ENCODE measurements around the gene FBN3. TPM values are rescaled to one million over a fixed set of nuclear protein-coding genes. Genes with fewer than 3 reads are reported as not detected.

Gene FBN3
- polyA plus RNA-seq, 10 donors, result 5.9 to 17.6 (median 9.7) TPM

DNA sequence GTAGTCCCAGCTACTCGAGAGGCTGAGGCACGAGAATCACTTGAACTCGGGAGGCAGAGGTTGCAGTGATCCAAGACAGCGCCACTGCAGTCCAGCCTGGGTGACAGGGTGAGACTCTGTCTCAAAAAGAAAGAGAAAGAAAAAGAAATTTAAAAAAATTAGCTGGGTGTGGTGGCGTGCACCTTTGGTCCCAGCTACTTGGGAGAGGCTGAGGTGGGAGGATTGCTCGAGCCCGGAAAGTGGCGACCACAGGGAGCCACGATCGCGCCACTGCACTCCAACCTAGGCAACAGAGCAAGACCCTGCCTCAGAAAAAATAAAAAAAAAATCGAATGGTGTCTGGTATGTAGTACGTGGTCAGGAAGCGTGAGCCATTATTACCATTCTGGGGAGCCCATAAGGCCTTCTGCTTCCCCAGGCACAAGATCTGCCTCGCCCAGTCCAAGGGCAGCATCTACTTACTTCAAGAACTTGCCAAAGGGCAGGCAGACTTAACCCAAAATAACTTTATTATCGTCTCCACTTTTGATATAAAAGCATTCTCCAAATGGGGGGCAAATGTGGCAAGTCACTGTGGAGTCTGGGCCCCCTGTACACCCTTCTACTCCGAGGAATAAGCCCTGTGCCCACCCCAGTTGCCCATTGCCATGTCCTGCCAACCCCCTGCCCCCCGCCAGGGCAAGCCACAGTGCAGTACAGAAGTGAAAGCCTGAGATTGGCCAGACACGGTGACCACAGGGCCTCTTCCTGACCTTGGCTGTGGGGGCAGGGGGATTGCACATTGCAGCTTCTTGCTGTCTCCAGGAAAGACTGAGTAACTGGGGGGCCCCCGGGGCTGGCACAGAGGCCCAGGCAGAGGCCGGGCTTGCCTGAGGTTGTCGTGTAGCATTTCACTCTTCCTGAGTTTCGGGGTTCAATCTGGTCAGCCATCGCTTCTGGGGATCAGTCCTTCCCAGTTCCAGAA lies 84.2 kb downstream of the FBN3 start:
- no peak for DNase-seq

DNA sequence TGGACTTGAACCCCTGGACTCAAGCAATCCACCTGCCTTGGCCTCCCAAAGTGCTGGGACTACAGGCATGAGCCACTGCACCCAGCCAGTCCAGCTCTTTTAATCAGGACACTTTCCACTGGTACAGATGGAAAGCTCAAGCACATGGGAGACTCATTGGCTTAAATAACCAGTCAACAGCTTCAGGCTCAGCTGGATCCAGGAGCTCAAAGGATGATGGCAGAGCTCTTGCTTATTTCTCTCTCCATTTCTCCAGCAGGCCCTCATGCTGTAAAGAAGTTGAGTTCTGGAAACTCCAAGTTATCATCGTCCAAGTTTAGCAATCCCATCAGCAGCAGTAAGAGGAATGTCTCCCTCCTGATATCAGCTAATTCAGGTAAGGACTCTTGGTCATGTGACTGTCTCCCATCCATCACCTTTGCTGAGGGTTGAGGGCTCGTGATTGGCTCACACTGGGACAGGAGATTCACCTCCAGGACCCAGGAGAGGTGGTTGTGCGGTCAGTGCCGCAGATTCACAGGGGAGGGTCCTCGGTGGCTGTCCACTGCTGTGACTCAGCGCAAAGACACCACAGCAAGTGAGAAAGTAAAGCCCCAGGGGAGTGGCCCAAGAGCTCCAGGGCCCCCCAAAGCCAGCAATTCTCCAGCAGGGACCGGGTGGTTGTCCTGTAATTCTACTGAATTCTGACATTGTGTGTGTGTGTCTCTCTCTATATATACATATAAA lies 91.7 kb downstream of the FBN3 start:
- DNase-seq, result no peak

DNA sequence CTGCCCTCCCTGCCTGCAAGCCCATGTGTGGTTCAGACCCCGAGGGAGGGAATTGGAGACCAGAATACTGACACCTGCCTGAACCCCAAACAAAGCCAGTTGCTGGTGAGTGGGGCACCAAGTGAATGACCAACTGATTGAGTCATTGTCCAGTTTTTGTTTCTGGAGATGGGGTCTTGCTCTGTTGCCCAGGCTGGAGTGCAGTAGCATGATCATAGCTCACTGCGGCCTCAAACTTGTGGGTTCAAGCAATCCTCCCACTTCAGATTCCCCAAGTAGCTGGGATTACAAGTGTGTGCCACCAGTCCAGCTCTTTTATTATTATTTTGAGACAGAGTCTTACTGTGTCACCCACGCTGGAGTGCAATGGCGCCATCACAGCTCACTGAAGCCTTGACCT lies 92.9 kb downstream of the FBN3 start:
- no peak for DNase-seq

DNA sequence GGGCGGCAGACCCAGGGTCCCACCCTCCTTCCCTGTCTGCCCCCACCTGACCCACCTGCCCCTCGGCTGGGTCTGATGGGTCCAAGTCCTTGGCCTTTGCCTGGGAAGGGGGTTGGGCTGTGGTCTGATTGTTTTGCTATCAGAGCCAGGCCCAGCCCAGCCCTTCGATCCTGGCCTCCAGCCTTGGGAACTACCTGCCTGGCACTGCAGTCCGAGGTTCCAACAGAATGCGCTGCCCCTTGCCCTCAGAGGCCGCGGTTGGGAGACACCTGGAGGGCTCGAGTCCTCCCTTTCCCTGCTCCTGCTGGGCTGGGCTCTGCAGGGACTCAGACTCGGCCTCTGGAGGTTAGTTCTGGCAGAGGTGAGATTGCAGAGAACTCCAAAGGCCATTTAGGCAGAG lies 95.2 kb downstream of the FBN3 start:
- DNase-seq, result no peak

DNA sequence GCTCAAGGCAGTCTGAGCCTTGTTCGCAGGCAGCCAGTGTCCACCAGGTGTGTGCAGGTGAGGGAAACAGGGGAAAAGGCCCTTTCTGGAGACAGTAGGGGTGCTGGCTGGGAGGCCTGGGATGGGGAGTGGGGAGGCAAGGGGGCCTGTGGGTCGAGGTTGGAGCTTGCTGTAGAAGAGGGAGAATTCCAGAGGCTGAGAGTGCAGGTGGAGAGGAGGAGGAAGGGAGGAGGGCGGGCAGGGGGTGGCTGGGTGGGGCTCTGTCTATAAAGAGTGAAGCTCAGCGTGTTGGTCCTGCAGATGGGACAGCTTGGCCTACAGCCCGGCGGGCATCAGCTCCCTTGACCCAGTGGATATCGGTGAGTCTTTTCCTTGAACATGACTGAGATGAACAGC lies 96.9 kb downstream of the FBN3 start, which contains the start of gene CCL25:
CCL25 (plus strand) TSS at position 297 of the 396 bp plus-strand sequence. CDS start 290 bp downstream, outside the sequence.
- no peak for DNase-seq

DNA sequence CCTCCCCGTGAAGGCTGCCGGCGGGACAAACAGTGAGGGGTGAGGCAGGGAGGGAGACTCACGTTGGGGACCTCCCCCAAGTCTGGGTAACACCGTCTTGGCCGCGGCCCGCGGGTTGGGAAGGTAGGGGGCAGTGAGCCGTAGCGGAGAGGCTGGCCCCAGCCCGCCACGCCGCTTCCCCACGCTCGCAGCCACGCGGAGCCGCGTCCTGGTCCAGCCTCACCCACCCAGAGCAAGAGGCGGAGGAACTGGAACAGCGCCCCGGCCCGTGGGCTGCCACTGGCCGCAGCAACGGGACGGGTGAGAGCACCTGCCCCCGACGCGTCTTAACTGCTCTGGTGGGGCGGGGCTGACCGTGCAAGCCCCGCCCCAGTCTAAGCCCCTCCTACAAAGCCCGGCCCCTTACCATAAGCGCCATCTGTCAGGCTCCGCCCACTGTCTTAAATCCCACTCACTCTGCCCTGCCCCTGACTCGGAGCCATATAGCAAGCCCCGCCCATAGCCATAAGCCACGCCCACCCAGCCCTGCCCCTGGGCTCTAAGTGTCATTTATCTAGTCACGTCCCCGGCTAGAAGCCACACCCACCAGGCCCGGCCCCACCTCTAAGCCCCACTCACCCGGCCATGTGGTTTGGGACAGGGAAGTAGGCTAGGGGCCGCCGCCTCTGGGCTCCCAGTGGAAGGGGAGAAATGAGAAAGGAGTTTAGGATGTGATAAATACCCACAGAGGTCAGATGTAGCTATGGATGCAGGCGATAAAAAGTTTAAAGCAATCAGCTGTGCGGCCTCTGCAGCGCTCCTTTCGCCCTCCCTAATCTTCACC lies 98.9 kb downstream of the FBN3 start:
- DNase-seq, result peak; percentile 76 to 89 (median 82)

DNA sequence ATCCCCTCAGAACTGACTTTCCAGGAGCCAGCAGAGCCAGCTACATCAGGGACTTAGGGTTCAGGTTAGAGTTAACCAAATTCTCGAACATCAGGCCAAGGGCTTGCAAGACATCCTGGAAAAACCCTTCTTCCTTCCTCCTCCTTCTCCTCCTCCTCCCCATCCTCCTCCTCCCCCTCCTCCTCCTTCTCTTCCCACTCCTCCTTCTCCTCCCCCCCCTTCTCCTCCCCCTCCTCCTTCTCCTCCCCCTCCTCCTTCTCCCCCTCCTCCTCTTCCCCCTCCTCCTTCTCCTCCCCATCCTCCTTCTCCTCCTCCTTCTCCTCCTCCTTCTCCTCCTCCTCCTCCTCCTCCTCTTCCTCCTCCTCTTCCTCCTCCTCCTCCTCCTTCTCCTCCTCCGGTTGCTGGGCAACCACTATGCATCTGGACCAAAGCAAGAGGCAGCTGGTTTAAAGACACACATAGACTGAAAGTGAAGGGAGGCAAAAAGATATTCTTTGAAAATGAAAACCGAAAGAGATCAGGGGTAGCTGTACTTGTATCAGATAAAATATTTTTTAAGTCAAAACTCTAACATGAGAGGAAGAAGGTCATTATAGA lies 102.7 kb downstream of the FBN3 start:
- DNase-seq, result no peak

DNA sequence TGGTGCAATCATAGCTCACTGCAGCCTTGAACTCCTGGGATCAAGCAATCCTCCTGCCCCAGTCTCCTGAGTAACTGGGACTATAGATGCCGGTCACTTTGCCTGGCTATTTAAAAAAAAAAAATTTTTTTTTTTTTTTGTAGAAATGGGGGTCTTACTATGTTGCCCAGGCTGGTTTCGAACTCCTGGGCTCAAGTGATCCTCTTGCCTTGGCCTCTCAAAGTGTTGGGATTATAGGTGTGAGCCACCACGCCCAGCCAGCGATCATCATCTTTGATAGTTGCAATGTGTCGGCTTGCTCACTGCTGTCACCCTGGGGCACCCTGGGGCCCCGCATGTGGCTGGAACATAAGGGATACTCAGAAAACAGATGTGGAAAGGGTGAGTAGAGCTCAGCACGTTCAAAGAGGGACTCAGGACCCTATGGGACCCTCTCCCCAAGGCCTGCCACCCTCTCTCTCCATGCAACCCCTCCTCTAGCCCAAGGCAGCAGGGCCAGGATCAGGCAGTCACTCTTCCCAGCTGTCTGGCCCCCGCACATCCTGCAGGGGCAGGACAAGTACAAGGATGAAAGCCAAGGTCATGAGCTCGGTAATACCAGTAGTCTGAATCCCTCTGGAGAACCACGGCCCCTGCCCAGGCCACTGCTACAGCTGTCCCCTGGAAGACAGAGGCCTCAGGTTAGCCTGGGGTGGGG lies 103.4 kb downstream of the FBN3 start:
- no peak for DNase-seq

DNA sequence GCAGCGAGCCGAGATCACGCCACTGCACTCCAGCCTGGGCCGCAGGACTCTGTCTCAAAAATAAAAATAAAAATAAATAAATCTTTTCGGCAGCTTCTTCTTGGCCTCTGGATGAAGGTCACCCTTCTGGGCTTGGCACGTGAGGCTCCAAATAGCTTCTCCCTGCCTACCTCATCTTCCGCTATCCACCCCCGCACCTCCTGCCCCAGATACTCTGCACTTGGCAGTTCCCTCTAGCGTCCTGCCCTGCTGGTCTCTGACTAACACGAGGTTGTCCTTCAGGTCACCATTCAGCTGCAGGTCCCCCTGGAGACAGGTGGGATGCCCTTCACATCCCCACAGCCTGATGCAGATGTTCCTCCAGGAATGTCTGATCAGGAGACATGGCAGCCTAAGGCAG lies 105.4 kb downstream of the FBN3 start:
- no peak for DNase-seq

DNA sequence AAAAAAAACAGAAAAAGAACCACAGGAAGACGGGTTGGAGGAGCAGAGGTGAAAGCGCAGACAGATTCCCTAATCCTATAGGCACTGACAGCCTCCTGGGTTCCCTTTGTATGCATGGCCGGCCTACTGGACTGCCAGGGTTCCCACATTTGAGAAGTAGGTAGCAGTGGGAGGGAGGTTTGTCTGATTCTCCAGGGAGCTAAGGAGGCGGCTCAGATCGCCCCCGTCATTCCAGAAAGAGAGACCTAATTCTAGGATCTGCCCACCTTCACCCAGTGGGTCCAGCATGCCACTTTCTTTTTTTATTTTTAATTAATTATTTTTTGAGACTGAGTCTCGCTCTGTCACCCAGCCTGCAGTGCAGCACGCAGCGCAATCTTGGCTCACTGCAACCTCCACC lies 106.5 kb downstream of the FBN3 start:
- DNase-seq, result no peak

DNA sequence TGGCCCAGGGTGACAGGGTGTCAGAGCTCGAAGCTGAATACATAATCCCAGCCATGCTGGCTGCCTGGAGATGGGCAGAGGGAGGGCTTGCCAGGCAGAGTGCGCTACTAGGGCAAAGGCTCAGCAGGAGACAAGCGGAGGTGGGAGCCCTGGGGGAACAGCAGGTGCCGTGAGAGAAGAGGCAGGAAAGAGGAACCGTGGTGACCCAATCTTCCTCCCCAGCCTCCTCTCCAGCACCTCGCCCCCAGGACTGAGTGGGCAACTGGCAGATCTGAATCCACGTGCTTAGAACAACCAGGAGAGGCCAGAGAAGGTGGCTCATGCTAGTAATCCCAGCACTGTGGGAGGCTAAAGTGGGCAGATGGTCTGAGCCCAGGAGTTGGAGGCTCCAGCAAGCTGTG lies 107.9 kb downstream of the FBN3 start:
- no peak for DNase-seq

DNA sequence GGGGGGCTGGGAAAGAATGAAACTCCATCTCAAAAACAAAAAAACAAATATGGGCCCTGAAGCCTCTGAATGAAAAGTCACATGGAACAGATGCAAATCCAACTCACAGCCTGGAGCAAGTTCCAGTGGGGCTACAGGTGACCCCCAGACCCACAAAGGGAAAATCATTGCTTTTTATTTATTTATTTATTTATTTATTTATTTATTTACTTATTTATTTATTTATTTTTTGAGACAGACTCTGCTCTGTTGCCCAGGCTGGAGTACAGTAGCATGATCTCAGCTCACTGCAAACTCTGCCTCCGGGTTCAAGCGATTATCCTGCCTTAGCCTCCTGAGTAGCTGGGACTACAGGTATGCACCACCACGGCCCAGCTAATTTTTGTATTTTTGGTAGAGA lies 110.2 kb downstream of the FBN3 start:
- no peak for DNase-seq

DNA sequence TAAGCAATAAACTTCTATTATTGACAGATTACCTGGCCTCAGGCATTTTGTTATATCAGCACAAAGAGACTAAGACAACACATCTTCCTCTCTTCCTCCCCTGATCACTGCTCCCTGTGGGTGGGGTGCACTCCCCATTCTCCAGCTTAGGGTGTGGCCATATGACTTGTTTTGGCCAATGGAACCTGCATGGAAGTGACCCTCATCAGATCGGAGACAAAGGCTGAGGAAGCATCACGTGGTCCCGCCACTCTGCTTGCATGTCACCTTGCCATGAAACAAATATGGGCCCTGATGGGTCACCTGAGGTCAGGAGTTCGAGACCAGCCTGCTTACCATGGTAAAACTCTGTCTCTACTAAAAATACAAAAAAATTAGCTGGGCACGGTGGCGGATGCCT lies 110.6 kb downstream of the FBN3 start:
- DNase-seq, result no peak

DNA sequence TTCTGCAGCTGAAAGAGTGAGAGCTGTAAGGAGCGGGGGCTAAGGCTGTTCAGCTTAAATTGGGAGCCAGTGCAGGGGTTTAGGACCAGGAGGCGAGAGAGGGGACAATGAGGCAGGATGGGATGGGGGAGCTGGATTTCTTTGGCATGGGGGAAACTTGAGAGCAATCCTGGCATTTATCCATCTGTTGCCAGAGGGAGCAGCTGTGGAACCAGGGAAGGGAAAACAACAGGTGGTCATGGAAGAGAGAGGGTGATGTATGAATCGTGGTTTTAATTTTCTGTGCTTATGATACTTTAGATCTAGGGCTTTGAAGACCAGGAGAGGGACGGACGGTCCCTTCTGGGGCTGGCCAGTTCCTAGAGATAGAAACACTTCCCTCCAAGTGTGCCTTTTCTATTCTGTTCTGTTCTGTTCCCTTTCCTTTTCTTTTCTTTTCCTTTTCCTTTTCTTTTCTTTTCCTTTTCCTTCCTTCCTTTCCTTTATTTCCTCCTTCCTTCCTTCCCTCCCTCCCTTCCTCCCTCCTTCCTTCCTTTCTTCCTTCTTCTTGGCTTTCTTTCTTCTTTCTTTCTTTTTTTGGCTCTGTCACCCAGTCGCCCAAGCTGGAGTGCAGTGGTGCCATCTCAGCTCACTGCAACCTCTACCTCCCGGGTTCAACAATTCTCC lies 112.8 kb downstream of the FBN3 start:
- peak; percentile 49 to 77 (median 74) for DNase-seq

DNA sequence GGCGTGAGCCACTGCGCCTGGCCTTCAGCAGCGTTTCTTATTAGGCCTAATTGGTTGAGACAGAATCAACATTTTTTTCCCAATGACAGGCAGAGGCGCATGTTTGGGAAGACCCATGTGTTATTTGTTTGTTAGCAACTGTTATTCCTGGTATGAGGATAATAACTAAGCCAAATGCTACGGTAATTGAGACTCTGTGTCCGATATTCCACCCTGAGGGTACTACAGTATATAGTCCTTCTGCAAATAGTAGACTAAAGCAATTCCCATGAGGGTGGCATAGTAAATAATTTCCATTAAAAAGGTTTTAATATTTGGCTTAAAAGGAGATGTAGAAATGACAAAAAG lies 115.2 kb downstream of the FBN3 start:
- DNase-seq, result peak; percentile 39 to 62 (median 45)

DNA sequence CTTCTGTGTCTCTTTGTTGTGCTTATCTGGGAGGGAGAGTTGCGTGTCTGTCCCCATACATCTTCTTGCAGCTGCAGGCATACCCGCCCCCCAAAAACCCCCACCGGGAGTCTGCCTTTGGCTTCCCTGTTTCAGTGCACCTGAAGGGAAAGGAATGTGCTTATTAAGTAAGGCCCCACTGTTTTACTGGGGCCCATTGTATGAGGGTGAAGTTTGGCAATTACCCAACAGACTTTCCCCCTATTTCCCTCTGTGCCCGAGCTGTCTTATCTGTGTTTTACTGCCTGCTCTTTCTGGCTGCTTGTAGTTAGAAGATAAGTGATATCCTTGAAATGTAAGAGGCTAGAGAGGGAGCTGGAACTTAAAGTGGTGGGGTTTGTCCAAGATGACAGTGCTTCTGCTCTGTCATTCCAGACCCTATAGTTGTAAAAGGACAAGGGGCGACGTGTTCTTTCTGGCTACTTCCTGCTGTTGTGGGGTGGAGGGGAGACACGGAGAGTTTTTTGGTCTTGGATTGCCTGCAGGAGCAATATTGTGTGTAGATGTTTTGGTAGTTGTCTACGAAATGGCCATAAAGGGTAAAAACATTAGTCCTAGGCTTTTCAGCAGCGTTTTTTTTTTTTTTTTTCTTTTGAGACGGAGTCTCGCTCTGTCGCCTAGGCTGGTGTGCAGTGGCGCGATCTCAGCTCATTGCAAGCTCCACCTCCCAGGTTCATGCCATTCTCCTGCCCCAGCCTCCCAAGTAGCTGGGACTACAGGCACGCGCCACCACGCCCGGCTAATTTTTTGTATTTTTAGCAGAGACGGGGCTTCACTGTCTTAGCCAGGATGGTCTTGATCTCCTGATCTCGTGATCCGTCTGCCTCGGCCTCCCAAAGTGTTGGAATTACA lies 115.9 kb downstream of the FBN3 start:
- DNase-seq, result peak in 1 of 3 donors; percentile 14

DNA sequence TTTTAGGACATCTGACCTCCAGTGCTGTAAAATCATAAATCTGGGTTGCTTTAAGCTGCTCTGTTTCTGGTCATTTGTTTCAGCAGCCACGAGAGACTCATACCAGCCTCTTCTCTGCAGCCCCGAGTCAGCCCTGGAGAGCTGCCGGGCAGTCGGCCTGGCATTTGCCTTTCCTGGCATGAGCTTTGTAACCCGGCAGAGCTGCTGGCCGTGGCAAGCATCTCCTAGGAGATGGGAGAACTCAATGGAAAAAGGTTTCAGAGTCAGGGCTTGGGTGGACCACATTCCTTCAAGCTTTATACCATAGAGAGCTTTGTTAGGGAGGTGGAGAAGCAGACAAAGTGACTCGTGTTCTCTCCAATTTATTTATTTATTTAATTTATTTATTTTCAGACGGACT lies 118.4 kb downstream of the FBN3 start:
- no peak for DNase-seq

DNA sequence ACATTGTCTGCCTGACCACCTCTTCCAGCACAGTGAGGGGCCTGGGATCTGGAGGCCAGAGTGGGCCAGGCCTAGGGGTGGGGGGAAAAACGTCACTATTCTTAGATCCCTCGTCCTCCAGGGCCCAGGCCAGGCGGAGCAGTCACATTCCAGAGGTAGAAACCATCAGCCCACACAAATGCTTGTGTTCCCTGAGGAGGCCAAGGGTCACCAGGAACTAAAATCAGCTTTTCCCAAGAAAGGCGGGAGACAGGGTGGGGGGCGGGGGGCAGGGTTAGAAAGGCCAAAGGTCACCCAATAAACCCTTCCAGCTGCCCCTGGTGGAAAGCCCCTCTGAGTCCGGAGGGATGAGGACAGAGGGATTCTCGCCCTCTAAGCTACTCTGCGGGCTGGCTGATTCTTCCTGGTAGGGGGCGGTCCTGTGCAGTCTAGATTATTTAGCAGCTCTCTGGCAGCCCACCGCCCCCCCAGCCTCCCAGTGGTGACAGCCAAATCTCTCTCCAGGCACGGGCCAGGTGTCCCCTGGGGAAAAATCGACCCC lies 120.4 kb downstream of the FBN3 start:
- peak in 2 of 3 donors; percentile 35 to 66 for DNase-seq

DNA sequence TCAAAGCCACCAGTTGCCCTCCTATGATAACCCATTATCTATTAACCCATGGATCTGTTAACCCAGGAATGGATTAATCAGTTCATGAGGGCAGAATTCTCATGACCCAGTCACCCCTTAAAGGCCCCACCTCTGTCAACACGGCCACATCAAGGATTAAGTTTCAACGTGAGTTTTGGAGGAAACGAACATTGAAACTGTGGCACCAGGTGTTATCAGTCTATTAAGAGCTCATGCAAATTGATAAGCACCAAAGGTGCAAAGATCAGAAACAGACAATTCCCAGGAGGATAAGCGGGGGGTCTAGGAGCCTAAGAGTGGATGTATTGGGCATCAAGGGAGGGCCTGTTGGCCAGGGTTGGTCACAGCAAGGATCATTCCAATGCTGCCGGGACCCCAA lies 124.1 kb downstream of the FBN3 start:
- DNase-seq, result no peak

Data from muscle of back (tissue), 11 donors.